Fibroblast of villous mesenchyme (primary cell): ENCODE measurements around the gene SERPINA9. TPM values are rescaled to one million over a fixed set of nuclear protein-coding genes. Genes with fewer than 3 reads are reported as not detected.

Experiments used
- DNase-seq: peaks from one replicate; pipeline ENCODE4 v3.0.0-alpha.2; 2010; ENCODE audit warnings: low read depth
- H3K4me3 ChIP-seq: 2 replicates; pipeline ENCODE4 v1.5.1; 2011; ENCODE audit warnings: low read depth, mild to moderate bottlenecking, low read length
- total RNA-seq: library from RNA; depleted of rRNA; stranded (reverse); fragments of >200 nt; gene quantifications from 2 replicates; pipeline ENCODE4 v1.2.3, GENCODE V29; 2012
- TF ChIP-seq, protein P1 (sequence below): IDR thresholded peaks from 2 replicates; pipeline ENCODE4 v1.5.1; 2012; ENCODE audit warnings: low read depth, mild to moderate bottlenecking, low read length; ENCODE audit not compliant: insufficient read depth

Gene SERPINA9
- not detected in 2 replicates for total RNA-seq

GRCh38 chr14:94476023-94476422, at the start of gene SERPINA9:
Gene SERPINA9, minus strand, starts transcription at chr14:94476197. Its CDS starts 6,357 bp downstream, at chr14:94469840.
- no peak within 1 kb of the TSS for H3K4me3 ChIP-seq
- TF ChIP-seq, protein P1, sequence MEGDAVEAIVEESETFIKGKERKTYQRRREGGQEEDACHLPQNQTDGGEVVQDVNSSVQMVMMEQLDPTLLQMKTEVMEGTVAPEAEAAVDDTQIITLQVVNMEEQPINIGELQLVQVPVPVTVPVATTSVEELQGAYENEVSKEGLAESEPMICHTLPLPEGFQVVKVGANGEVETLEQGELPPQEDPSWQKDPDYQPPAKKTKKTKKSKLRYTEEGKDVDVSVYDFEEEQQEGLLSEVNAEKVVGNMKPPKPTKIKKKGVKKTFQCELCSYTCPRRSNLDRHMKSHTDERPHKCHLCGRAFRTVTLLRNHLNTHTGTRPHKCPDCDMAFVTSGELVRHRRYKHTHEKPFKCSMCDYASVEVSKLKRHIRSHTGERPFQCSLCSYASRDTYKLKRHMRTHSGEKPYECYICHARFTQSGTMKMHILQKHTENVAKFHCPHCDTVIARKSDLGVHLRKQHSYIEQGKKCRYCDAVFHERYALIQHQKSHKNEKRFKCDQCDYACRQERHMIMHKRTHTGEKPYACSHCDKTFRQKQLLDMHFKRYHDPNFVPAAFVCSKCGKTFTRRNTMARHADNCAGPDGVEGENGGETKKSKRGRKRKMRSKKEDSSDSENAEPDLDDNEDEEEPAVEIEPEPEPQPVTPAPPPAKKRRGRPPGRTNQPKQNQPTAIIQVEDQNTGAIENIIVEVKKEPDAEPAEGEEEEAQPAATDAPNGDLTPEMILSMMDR: no peak
- no peak for DNase-seq

DNA sequence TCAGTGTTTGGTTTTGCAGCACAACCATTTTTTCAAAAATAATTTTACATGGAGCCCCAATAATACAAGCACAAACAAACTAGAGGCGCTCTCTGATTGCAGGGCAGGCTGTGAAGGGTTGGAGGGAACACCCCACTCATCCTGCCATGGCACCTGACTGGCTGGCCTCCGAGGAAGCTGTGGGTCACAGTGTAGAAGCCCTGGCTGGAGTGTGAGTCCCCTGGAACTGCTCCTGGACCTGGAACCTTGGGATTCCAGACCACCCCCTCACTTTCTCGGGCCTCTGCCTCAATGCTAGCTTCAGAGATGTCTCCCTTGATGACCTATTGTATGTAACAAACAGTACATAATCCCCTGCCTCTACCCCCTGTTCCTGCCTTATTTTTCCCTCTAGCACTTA, 48.1 kb upstream of the SERPINA9 start:
- no peak for DNase-seq
- TF ChIP-seq, protein P1: no peak
- H3K4me3 ChIP-seq: no peak overlapping the region

- TF ChIP-seq, protein P1: no peak
- no peak overlapping the region for H3K4me3 ChIP-seq
- DNase-seq: no peak
These were observed 47.3 kb upstream of the SERPINA9 start for GRCh38 chr14:94523265-94523664.

GRCh38 chr14:94522115-94522724, 46.2 kb upstream of the SERPINA9 start:
- no peak for DNase-seq
- TF ChIP-seq, protein P1: no peak
- no peak overlapping the region for H3K4me3 ChIP-seq

- H3K4me3 ChIP-seq: no peak overlapping the region
- DNase-seq: no peak
- TF ChIP-seq, protein P1: no peak
These were observed 45.5 kb upstream of the SERPINA9 start for GRCh38 chr14:94521375-94522114.

DNA sequence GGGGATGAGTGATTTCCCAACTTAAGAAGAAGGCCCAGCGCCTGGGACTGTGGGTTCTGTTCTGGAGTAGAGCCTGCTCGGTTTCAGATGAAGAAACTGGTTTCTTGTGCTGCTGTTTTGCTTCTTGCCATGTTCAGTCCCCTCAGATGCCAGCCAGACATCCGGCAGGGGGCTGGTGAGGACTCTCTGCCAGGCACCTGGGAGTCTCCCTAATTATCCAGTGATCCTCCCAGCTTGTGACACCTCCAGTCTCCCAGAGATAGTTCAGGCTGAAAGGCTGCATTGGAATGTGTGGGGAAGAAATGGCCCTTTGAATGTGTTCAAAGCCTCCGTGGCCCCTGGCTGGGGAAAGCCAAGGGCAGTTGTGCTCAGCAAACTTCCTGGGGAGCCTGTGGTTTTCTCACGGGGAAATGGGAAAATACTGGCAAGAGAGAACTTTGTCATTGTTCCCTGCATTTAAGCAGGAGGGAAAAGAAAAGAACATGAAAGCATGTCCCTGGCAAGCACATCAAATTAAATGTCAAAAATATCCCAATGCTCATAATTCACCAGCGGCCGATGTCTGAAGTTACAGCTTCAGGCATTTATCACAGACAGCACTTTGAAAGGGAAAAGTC, 41.8 kb upstream of the SERPINA9 start:
- no peak overlapping the region for H3K4me3 ChIP-seq
- TF ChIP-seq, protein P1: no peak
- DNase-seq: no peak
